HG02623 (cell line): Measurements from ENCODE around the gene TBC1D14.

Experiments used
- ATAC-seq: cut with Tn5 transposase; IDR thresholded peaks from one replicate; pipeline ENCODE4 v1.9.1; 2021; ENCODE audit warnings: moderate library complexity; ENCODE audit not compliant: unreplicated experiment

Gene TBC1D14

GRCh38 chr4:7052923-7053715 lies 143.5 kb downstream of the TBC1D14 start:
- ATAC-seq = no peak

GRCh38 chr4:7054106-7054880 lies 144.7 kb downstream of the TBC1D14 start:
- no peak for ATAC-seq

GRCh38 chr4:7055111-7055989 lies 145.7 kb downstream of the TBC1D14 start:
- ATAC-seq = no peak

- ATAC-seq = no peak
Observed at GRCh38 chr4:7055990-7056325, 146.3 kb downstream of the TBC1D14 start.

GRCh38 chr4:7058792-7059191 lies 149.2 kb downstream of the TBC1D14 start:
- peak; percentile 15 for ATAC-seq

- ATAC-seq = no peak
Observed at GRCh38 chr4:7059662-7060061, 150.0 kb downstream of the TBC1D14 start.

- ATAC-seq = no peak
Observed at GRCh38 chr4:7060346-7061150, 150.9 kb downstream of the TBC1D14 start.

- no peak for ATAC-seq
Observed at GRCh38 chr4:7061815-7062214, 152.2 kb downstream of the TBC1D14 start.

GRCh38 chr4:7062816-7063215 lies 153.2 kb downstream of the TBC1D14 start:
- ATAC-seq = no peak

GRCh38 chr4:7063362-7063761 lies 153.7 kb downstream of the TBC1D14 start:
- ATAC-seq = no peak

GRCh38 chr4:7066006-7066405 lies 156.4 kb downstream of the TBC1D14 start:
- ATAC-seq = no peak

- no peak for ATAC-seq
Observed at GRCh38 chr4:7066493-7066892, 156.9 kb downstream of the TBC1D14 start.

- no peak for ATAC-seq
Observed at GRCh38 chr4:7067126-7067451, 157.5 kb downstream of the TBC1D14 start.

GRCh38 chr4:7067452-7068278 lies 158.0 kb downstream of the TBC1D14 start, which contains the start of gene GRPEL1:
TSS of gene GRPEL1 (minus strand) at chr4:7068064. CDS start at chr4:7068032, 32 bp downstream.
- ATAC-seq = peak; percentile 90

- ATAC-seq = peak; percentile 14
Observed at GRCh38 chr4:7068279-7068842, 158.7 kb downstream of the TBC1D14 start.

- no peak for ATAC-seq
Observed at GRCh38 chr4:7068883-7069282, 159.3 kb downstream of the TBC1D14 start.

GRCh38 chr4:7070729-7071511 lies 161.3 kb downstream of the TBC1D14 start:
- no peak for ATAC-seq

GRCh38 chr4:7073059-7073458 lies 163.4 kb downstream of the TBC1D14 start:
- no peak for ATAC-seq
